Esophagus squamous epithelium (tissue), 4 donors: Measurements from ENCODE around the gene AUTS2.

Source experiments
- CTCF ChIP-seq, 6 experiments: fragments of 450-650 bp in 4 of 6; fragments of 200-600 bp in 2 of 6; sonication (generic) in 2 of 6; IDR thresholded peaks; one replicate each; pipeline ENCODE4 v1.5.1; 2016 to 2019; ENCODE audit warnings: antibody characterized with exemption in 6 of 6, mild to moderate bottlenecking in 4 of 6, moderate library complexity in 4 of 6
- POLR2A ChIP-seq, 4 donors: fragments of 450-650 bp; IDR thresholded peaks; one replicate each; pipeline ENCODE4 v1.6.1; 2017; ENCODE audit warnings: antibody characterized with exemption in 4 of 4, mild to moderate bottlenecking in 4 of 4, moderate library complexity in 3 of 4

GRCh38 chr7:70152313-70152712 lies 554.0 kb downstream of the AUTS2 start:
- no peak for TF ChIP-seq CTCF (IDR thresholded peaks at IDR 0.05)
- TF ChIP-seq POLR2A (IDR thresholded peaks at IDR 0.05) = no peak
